Measurements from ENCODE around the gene NEUROG3.

The NEUROG3 gene

DNA sequence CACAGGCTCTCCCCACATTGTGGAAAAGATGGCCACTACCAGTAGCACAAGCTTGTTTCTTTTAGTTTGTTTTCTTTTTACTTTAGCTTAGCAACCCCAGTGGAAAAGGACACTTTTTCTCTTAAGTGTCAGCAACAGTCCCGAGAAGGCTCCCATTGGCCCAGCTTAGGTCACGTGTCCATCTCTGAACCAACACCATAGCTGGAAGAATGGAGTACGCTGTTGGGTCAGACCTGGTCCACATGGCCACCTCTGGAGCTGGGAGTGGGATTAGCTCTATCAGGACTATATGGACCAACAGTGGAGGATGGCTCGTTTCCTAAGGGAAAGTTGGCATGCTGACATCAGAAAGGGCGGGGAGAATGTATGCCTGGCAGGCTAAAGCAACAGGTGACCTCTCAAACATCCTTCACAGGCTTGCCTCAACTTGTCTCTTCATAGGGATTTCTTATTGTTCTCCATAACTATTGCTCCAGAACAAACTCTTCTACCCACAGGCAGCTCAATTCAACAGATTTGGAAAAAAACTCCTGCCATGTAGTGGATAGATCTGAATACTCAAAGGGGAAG is 27.6 kb upstream of the NEUROG3 start:
- peaks cover 14% of the 10 kb centered on the region for H3K9me3 ChIP-seq (ENCODE audit: control insufficient read depth, low read length)
- H3K18ac ChIP-seq (ENCODE audit: low read depth in 1 of 2, low read length in 2 of 2): no peak overlapping the region
- no peak overlapping the region for H2AFZ ChIP-seq (ENCODE audit: low read depth, low read length)
- no peak overlapping the region for H3K4me2 ChIP-seq (ENCODE audit: low read length, poor library complexity, severe bottlenecking)
- WGBS: 65% methylated on average over 5 of the region's 5 CpGs
- no peak overlapping the region for H4K8ac ChIP-seq (ENCODE audit: low read length)
- H3K27ac ChIP-seq (ENCODE audit: low read length, poor library complexity, severe bottlenecking): no peak overlapping the region
- H3K14ac ChIP-seq (ENCODE audit: low read length in 2 of 2): no peak overlapping the region
- no peak overlapping the region for H3K4me3 ChIP-seq (ENCODE audit: insufficient read depth in 1 of 2, low read depth in 1 of 2, low read length in 2 of 2)
- no peak overlapping the region for H2BK120ac ChIP-seq (ENCODE audit: low read depth, low read length)
- H3K36me3 ChIP-seq (ENCODE audit: control insufficient read depth in 1 of 2, insufficient read depth in 2 of 2, low read depth in 1 of 2, low read length in 2 of 2): no peaks in the 10 kb centered on the region
- H3K79me1 ChIP-seq (replicated peaks; ENCODE audit: low read length, poor library complexity, severe bottlenecking): no peaks in the 10 kb centered on the region
- H3K27me3 ChIP-seq (ENCODE audit: control insufficient read depth in 1 of 2, insufficient read depth in 1 of 2, low read length in 2 of 2): peaks cover 49 to 64% of the 10 kb centered on the region in 2 experiments
- no peak overlapping the region for H2AK5ac ChIP-seq (ENCODE audit: low read length, severe bottlenecking)
- H2BK15ac ChIP-seq (ENCODE audit: low read depth, poor library complexity, severe bottlenecking): no peak overlapping the region
- H2BK12ac ChIP-seq (ENCODE audit: low read length in 2 of 2): no peak overlapping the region
- H3K4me1 ChIP-seq (ENCODE audit: control insufficient read depth, insufficient read depth, low read depth, low read length): no peaks in the 10 kb centered on the region
- H3K9ac ChIP-seq (ENCODE audit: low read length): no peak overlapping the region
- no peak overlapping the region for H4K91ac ChIP-seq (ENCODE audit: low read length)
- no peak overlapping the region for H2BK5ac ChIP-seq (ENCODE audit: low read depth, low read length, poor library complexity, severe bottlenecking)
- DNase-seq: no peak
- no peak overlapping the region for H3K23ac ChIP-seq (ENCODE audit: low read length in 2 of 2)
- no peak overlapping the region for H3K4ac ChIP-seq (ENCODE audit: low read depth in 1 of 2, low read length in 2 of 2)

DNA sequence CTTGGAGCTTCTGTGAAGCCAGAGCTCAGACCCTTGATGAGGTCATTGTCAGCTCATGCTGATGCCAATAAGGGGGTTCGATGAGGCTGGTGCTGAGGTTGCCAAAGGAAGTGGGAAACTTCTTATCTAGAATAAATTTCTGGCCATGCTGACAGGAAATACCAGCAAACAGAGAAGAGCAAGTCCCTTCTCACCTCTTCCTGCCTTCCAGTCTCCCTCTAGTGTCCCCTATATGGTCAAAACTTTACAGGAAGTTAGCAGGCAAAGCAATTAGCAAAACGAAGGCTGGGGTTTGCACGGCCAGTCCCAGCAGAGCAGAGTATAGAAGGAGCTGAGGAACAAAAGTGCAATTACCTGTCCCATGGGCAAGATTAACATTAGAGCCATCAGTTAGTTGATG is 15.1 kb upstream of the NEUROG3 start:
- H4K91ac ChIP-seq (ENCODE audit: low read length): no peak overlapping the region
- no peak overlapping the region for H3K27ac ChIP-seq (ENCODE audit: low read length, poor library complexity, severe bottlenecking)
- H3K4me3 ChIP-seq (ENCODE audit: insufficient read depth in 1 of 2, low read depth in 1 of 2, low read length in 2 of 2): no peak overlapping the region
- H2AFZ ChIP-seq (ENCODE audit: low read depth, low read length): no peak overlapping the region
- H3K4me1 ChIP-seq (ENCODE audit: control insufficient read depth, insufficient read depth, low read depth, low read length): no peaks in the 10 kb centered on the region
- peaks cover 3% of the 10 kb centered on the region for H3K9me3 ChIP-seq (ENCODE audit: control insufficient read depth, low read length)
- H2AK5ac ChIP-seq (ENCODE audit: low read length, severe bottlenecking): no peak overlapping the region
- H3K18ac ChIP-seq (ENCODE audit: low read depth in 1 of 2, low read length in 2 of 2): no peak overlapping the region
- no peak overlapping the region for H3K4me2 ChIP-seq (ENCODE audit: low read length, poor library complexity, severe bottlenecking)
- H3K4ac ChIP-seq (ENCODE audit: low read depth in 1 of 2, low read length in 2 of 2): no peak overlapping the region
- H2BK120ac ChIP-seq (ENCODE audit: low read depth, low read length): no peak overlapping the region
- H4K8ac ChIP-seq (ENCODE audit: low read length): no peak overlapping the region
- 17% methylated on average over 3 of the region's 3 CpGs for WGBS
- H3K9ac ChIP-seq (ENCODE audit: low read length): no peak overlapping the region
- no peak overlapping the region for H3K23ac ChIP-seq (ENCODE audit: low read length in 2 of 2)
- no peaks in the 10 kb centered on the region for H3K36me3 ChIP-seq (ENCODE audit: control insufficient read depth in 1 of 2, insufficient read depth in 2 of 2, low read depth in 1 of 2, low read length in 2 of 2)
- no peak overlapping the region for H3K14ac ChIP-seq (ENCODE audit: low read length in 2 of 2)
- H2BK12ac ChIP-seq (ENCODE audit: low read length in 2 of 2): no peak overlapping the region
- no peaks in the 10 kb centered on the region for H3K79me1 ChIP-seq (replicated peaks; ENCODE audit: low read length, poor library complexity, severe bottlenecking)
- no peak overlapping the region for H2BK5ac ChIP-seq (ENCODE audit: low read depth, low read length, poor library complexity, severe bottlenecking)
- H3K27me3 ChIP-seq (ENCODE audit: control insufficient read depth in 1 of 2, insufficient read depth in 1 of 2, low read length in 2 of 2): peaks cover 52 to 57% of the 10 kb centered on the region in 2 experiments
- no peak for DNase-seq
- H2BK15ac ChIP-seq (ENCODE audit: low read depth, poor library complexity, severe bottlenecking): no peak overlapping the region

DNA sequence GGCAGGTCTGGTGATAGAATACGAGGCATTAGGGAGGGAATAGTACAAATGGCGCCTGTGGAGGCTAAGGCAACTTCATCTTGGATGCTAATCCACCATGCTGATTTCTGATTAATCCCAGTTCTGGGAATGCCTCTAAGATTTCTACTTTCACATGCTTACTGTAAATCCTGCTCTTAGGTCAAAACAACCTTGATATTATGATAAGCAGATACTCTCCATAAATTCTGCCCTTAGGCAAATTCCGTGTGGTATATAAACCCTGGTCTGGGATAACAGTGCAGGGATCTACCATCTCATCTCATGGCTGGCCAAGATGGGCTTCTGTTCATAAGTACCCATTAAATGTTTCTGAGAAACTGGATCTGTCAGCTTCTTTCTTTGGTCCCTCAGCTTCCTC is 11.4 kb upstream of the NEUROG3 start:
- H4K8ac ChIP-seq (ENCODE audit: low read length): no peak overlapping the region
- no peak overlapping the region for H3K23ac ChIP-seq (ENCODE audit: low read length in 2 of 2)
- no peaks in the 10 kb centered on the region for H3K36me3 ChIP-seq (ENCODE audit: control insufficient read depth in 1 of 2, insufficient read depth in 2 of 2, low read depth in 1 of 2, low read length in 2 of 2)
- H3K14ac ChIP-seq (ENCODE audit: low read length in 2 of 2): no peak overlapping the region
- H2BK120ac ChIP-seq (ENCODE audit: low read depth, low read length): no peak overlapping the region
- H3K9ac ChIP-seq (ENCODE audit: low read length): no peak overlapping the region
- peaks cover 79 to 86% of the 10 kb centered on the region in 2 experiments for H3K27me3 ChIP-seq (ENCODE audit: control insufficient read depth in 1 of 2, insufficient read depth in 1 of 2, low read length in 2 of 2)
- H3K79me1 ChIP-seq (replicated peaks; ENCODE audit: low read length, poor library complexity, severe bottlenecking): no peaks in the 10 kb centered on the region
- no peaks in the 10 kb centered on the region for H3K4me1 ChIP-seq (ENCODE audit: control insufficient read depth, insufficient read depth, low read depth, low read length)
- H3K4me3 ChIP-seq (ENCODE audit: insufficient read depth in 1 of 2, low read depth in 1 of 2, low read length in 2 of 2): no peak overlapping the region
- H2AK5ac ChIP-seq (ENCODE audit: low read length, severe bottlenecking): no peak overlapping the region
- 83% methylated on average over 3 of the region's 3 CpGs for WGBS
- H3K9me3 ChIP-seq (ENCODE audit: control insufficient read depth, low read length): peaks cover 3% of the 10 kb centered on the region
- H4K91ac ChIP-seq (ENCODE audit: low read length): no peak overlapping the region
- H3K18ac ChIP-seq (ENCODE audit: low read depth in 1 of 2, low read length in 2 of 2): no peak overlapping the region
- no peak overlapping the region for H3K4me2 ChIP-seq (ENCODE audit: low read length, poor library complexity, severe bottlenecking)
- no peak for DNase-seq
- no peak overlapping the region for H2BK15ac ChIP-seq (ENCODE audit: low read depth, poor library complexity, severe bottlenecking)
- H3K27ac ChIP-seq (ENCODE audit: low read length, poor library complexity, severe bottlenecking): no peak overlapping the region
- no peak overlapping the region for H3K4ac ChIP-seq (ENCODE audit: low read depth in 1 of 2, low read length in 2 of 2)
- H2BK5ac ChIP-seq (ENCODE audit: low read depth, low read length, poor library complexity, severe bottlenecking): no peak overlapping the region
- H2AFZ ChIP-seq (ENCODE audit: low read depth, low read length): no peak overlapping the region
- H2BK12ac ChIP-seq (ENCODE audit: low read length in 2 of 2): no peak overlapping the region

DNA sequence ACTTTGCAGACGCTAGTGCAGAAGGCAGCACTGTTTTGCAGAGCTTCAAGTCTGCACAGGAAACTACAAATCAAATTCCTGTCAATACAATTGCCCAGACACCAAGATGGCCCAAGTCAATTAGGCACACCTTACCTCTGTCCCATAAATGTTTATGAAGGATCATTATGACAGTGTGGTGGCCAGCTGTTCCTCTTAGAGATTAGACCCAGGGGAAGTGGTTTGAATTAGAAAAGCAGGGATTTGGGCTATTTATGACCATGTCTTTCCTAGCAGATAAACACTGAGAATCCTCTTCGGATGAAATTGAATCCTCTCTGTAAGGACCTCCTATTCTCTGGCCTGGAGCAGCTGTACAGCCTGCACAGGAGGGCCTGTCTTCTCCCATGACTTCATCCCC is 9.9 kb upstream of the NEUROG3 start:
- H3K79me1 ChIP-seq (replicated peaks; ENCODE audit: low read length, poor library complexity, severe bottlenecking): no peaks in the 10 kb centered on the region
- no peak overlapping the region for H3K14ac ChIP-seq (ENCODE audit: low read length in 2 of 2)
- H2AFZ ChIP-seq (ENCODE audit: low read depth, low read length): no peak overlapping the region
- H4K91ac ChIP-seq (ENCODE audit: low read length): no peak overlapping the region
- no peak overlapping the region for H2BK15ac ChIP-seq (ENCODE audit: low read depth, poor library complexity, severe bottlenecking)
- H2BK12ac ChIP-seq (ENCODE audit: low read length in 2 of 2): no peak overlapping the region
- no peak overlapping the region for H4K8ac ChIP-seq (ENCODE audit: low read length)
- no peak overlapping the region for H3K4me2 ChIP-seq (ENCODE audit: low read length, poor library complexity, severe bottlenecking)
- peaks cover 81 to 90% of the 10 kb centered on the region in 2 experiments for H3K27me3 ChIP-seq (ENCODE audit: control insufficient read depth in 1 of 2, insufficient read depth in 1 of 2, low read length in 2 of 2)
- no peak overlapping the region for H2BK5ac ChIP-seq (ENCODE audit: low read depth, low read length, poor library complexity, severe bottlenecking)
- DNase-seq: no peak
- H3K4me1 ChIP-seq (ENCODE audit: control insufficient read depth, insufficient read depth, low read depth, low read length): no peaks in the 10 kb centered on the region
- no peak overlapping the region for H2AK5ac ChIP-seq (ENCODE audit: low read length, severe bottlenecking)
- H3K9ac ChIP-seq (ENCODE audit: low read length): no peak overlapping the region
- no peak overlapping the region for H3K27ac ChIP-seq (ENCODE audit: low read length, poor library complexity, severe bottlenecking)
- H3K4ac ChIP-seq (ENCODE audit: low read depth in 1 of 2, low read length in 2 of 2): no peak overlapping the region
- no peaks in the 10 kb centered on the region for H3K36me3 ChIP-seq (ENCODE audit: control insufficient read depth in 1 of 2, insufficient read depth in 2 of 2, low read depth in 1 of 2, low read length in 2 of 2)
- no peak overlapping the region for H3K23ac ChIP-seq (ENCODE audit: low read length in 2 of 2)
- WGBS: 17% methylated on average over 2 of the region's 2 CpGs
- no peak overlapping the region for H3K4me3 ChIP-seq (ENCODE audit: insufficient read depth in 1 of 2, low read depth in 1 of 2, low read length in 2 of 2)
- no peak overlapping the region for H3K18ac ChIP-seq (ENCODE audit: low read depth in 1 of 2, low read length in 2 of 2)
- H3K9me3 ChIP-seq (ENCODE audit: control insufficient read depth, low read length): peaks cover 3% of the 10 kb centered on the region
- H2BK120ac ChIP-seq (ENCODE audit: low read depth, low read length): no peak overlapping the region
